Skin epidermis (tissue), 12 donors: ENCODE measurements around the gene DDX17.

ENCODE experiments used
- H3K27ac ChIP-seq, 21 experiments: fragments of 200-600 bp; sonication (generic) in 11 of 21; one replicate each; pipeline ENCODE4 v1.5.0; 2020; ENCODE audit warnings: mild to moderate bottlenecking in 3 of 21, inconsistent platforms in 2 of 21, moderate library complexity in 2 of 21
- H3K4me3 ChIP-seq, 7 experiments: fragments of 200-600 bp; sonication (generic) in 2 of 7; one replicate each; pipeline ENCODE4 v1.5.0; 2020; ENCODE audit warnings: inconsistent platforms in 2 of 7, mild to moderate bottlenecking in 2 of 7, moderate library complexity in 1 of 7

The DDX17 gene

GRCh38 chr22:38506118-38506962, at the start of gene DDX17:
Gene DDX17 (minus strand): TSS chr22:38506311.
- Histone ChIP-seq H3K4me3 (peak within 1 kb of the TSS; percentile 68 to 97 (median 87)), H3K27ac (peak within 1 kb of the TSS; percentile 89 to 100 (median 100))

- H3K27ac ChIP-seq = no peak overlapping the region
These were observed 48.2 kb upstream of the DDX17 start for GRCh38 chr22:38554281-38554680.

GRCh38 chr22:38549101-38549894, 43.2 kb upstream of the DDX17 start:
- peak overlapping the region in 1 of 21 experiments; percentile 63 for H3K27ac ChIP-seq

More at GRCh38 chr22:38554281-38554680, 48.2 kb upstream of the DDX17 start:
- H3K4me3 ChIP-seq = no peak overlapping the region

DNA sequence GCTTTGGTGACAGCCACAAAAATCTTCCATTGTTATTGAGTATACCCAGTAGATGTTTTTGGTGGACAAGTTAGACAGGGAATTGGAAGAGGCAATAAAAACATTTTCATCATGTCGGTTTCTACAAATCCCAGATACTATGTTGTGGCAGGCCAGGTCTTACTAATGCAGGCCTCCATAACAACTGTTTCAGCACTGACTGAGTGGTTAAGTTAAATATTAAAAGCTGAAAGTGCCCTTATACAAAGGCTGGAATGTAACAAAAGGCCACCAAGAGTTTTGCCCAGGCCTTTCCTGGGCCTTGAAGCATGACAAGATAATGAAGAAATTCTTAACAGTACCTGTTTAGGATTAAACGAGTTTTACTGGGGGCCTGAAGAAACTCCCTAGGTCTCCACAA, 34.6 kb upstream of the DDX17 start:
- no peak overlapping the region for H3K4me3 ChIP-seq
- no peak overlapping the region for H3K27ac ChIP-seq

More at GRCh38 chr22:38549101-38549894, 43.2 kb upstream of the DDX17 start:
- no peak overlapping the region for H3K4me3 ChIP-seq

DNA sequence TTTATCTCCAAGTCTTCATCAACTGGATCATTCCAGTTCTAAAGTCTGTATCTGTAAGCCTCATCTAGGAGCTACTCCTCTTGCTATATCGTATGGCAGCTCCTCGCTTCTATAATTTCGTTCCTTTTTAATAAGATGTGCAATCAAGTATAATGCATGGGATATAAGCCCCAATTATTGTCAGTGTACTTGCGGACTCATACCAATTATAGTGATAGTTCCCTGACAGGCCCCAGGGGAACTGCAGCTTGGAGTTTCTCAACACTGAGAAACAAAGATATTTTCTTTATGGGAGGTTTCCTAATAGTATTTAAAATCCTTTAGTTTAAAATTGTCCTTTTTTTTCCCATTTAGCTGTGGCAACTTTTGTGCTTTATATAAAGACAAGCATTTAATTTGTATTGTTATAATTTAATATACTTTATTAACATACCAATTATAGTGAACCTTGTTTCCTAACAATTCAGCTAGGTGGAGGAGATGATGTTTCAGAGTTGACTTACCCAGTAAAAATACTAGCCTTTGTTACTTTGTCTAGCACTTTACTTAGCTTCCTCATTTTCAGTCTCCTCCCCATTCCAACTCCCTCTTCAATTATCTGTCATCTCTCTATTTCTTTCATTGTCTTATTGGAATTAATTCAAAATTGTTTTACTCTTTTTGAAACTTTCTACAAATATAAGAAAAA, 25.3 kb upstream of the DDX17 start:
- H3K27ac ChIP-seq = peak overlapping the region in 1 of 21 experiments; percentile 47
- H3K4me3 ChIP-seq = no peak overlapping the region

DNA sequence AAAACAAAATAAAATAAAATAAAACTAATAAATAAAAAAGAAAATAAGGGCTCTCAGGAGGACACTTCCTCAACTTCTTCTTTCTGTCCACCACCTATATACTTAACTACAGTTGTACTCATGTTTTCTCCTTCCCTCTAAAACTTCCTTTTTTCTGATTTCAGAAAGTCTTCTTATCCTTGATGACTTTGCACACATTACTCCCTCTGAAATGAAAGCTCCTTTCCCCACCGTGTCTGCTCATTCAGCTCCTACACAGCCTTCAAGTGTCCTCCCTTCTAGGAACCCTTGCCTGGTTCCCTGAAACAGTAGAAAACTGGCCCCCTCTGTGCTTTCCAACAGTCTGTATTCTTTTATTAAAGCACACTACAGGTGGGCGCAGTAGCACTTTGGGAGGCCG, 18.3 kb upstream of the DDX17 start:
- no peak overlapping the region for H3K4me3 ChIP-seq
- H3K27ac ChIP-seq = no peak overlapping the region

GRCh38 chr22:38523479-38523878, 17.4 kb upstream of the DDX17 start:
- Histone ChIP-seq H3K4me3 (no peak overlapping the region), H3K27ac (no peak overlapping the region)

DNA sequence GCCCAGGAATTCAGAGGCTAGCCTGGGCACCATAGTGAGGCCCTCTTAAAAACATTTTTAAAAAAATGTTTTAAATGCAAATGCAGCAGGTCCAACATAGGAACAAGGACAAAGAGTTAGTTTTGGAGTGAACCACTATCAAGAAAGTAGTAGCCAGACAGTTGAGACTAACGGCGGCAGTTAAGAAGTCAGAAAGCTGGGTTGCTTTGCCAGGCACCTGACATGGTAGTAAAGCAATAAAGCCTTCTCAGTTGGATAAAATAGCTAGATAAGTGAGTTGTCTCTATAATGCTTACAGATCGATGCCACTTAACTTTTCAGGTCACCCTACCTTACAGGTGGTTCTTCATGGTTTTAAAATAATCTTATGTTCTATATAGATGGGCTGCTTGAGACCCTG, 16.9 kb upstream of the DDX17 start:
- Histone ChIP-seq H3K4me3 (no peak overlapping the region), H3K27ac (no peak overlapping the region)

DNA sequence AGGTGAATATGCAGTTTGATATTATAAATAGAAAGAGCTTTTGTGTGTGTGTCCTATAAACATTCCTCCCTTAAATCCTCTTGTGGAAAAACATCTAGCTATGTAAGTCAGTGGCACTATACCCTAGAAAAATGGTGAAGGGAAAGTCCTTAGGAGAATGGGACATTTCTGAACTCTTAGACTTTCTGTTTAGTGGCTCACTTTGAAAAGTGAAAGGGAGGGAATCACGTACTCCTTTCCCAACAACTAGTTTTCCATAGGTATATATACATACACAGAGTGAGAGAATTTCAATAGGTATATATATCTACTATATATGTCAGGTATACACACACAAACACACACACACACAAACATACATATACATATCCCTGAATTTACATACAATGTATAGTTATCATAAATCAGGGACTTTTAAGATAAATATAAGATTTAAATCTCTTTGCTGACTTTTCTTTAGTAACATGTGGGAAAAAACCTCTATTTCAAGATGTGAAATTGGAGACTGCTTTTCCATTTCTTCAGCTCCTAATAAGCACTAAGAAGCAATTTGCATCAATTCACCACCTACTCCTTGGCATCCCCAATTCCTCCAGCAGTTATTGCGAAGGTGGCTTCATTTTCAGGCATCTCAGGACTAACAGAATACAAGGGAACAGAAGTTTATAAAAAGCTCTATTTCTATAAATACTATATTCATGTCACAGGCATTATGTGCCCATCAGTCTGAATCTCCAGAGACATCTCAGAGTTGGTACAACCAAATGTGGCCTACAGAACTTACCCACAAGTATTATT, 13.5 kb upstream of the DDX17 start:
- Histone ChIP-seq H3K4me3 (no peak overlapping the region), H3K27ac (no peak overlapping the region)

DNA sequence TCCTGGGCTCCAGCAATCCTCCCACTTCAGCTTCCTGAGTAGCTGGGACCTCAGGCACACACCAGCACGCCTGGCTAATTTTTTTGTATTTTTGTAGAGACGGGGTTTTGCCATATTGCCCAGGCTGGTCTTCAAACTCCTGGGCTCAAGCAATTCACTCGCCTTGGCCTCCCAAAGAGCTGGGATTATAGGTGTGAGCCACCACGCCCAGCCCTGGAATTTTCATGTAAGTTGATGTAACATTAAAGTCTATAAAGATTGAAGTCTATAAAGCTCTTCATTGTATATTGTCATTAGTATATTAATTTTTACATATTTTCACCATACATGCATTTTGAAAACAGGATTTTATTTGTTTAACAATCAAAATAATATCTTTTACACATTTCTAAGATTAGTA, 12.5 kb upstream of the DDX17 start:
- no peak overlapping the region for H3K4me3 ChIP-seq
- H3K27ac ChIP-seq = no peak overlapping the region

DNA sequence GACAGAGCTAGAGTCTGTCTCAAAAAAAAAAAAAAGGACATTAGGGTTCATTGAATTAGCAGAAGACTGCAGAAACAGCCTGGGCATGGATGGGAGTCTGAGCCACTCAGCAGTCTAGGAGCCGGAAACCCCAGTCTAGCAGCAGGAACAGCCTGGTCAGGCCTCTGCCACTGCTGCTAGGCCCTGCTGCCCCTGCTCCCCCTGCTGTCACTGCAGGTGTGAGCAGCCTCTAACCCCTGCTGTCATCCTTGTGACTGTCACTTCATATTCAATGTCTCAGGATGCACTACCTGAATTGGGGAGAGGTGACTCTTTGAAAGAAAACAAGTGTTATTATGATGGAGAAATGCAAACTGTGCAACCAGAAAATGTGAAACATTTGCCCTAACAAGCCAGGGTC, 7.0 kb upstream of the DDX17 start:
- Histone ChIP-seq H3K4me3 (no peak overlapping the region), H3K27ac (no peak overlapping the region)

GRCh38 chr22:38510416-38510970, 4.4 kb upstream of the DDX17 start:
- Histone ChIP-seq H3K4me3 (no peak overlapping the region), H3K27ac (no peak overlapping the region)

GRCh38 chr22:38505541-38506117, 482 bp downstream of the DDX17 start:
- Histone ChIP-seq H3K4me3 (peak overlapping the region; percentile 68 to 97 (median 87)), H3K27ac (peak overlapping the region; percentile 89 to 100 (median 100))

GRCh38 chr22:38504731-38505540, 1.2 kb downstream of the DDX17 start:
- Histone ChIP-seq H3K27ac (peak overlapping the region; percentile 89 to 100 (median 100)), H3K4me3 (peak overlapping the region; percentile 68 to 97 (median 87))

- H3K4me3 ChIP-seq = peak overlapping the region in 3 of 7 experiments; percentile 4 to 91 (median 70)
- H3K27ac ChIP-seq = peak overlapping the region in 2 of 21 experiments; percentile 29 to 39
These were observed 3.1 kb downstream of the DDX17 start for GRCh38 chr22:38503021-38503420.

DNA sequence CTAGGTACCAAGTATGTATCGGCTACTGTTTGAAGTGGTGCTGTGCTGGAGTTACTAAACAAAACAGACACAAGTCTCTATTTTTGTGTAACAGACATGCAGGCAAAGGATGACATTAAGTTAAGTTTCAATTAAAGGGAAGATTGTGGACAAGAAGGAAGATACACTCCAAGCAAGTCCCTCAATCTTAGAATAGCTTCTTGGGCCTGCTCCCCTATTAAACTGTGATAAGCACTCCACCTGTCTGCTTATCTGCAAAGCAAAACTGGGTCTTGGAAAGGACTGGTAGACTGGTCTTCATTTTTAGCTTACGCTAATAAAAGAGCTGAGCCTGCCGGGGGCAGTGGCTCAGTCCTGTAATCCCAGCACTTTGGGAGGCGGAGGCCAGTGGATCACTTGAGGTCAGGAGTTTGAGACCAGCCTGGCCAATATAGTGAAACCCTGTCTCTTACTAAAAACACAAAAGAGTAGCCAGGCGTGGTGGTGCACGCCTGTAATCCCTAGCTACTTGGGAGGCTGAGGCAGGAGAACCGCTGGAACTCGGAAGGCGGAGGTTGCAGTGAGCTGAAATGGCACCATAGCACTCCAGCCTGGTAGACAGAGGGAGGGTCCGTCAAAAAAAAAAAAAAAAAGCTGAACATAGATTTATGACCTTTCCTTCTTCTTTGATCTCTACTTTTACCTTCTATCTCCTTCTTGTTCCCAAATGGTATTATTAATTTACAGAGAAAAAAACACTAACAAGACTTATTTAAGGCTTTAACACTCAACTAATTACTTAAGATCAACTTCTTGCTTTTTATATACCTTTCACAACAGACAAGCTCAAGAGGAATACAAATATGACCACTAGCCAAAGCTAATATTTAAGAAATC, 4.1 kb downstream of the DDX17 start:
- Histone ChIP-seq H3K27ac (no peak overlapping the region), H3K4me3 (no peak overlapping the region)

DNA sequence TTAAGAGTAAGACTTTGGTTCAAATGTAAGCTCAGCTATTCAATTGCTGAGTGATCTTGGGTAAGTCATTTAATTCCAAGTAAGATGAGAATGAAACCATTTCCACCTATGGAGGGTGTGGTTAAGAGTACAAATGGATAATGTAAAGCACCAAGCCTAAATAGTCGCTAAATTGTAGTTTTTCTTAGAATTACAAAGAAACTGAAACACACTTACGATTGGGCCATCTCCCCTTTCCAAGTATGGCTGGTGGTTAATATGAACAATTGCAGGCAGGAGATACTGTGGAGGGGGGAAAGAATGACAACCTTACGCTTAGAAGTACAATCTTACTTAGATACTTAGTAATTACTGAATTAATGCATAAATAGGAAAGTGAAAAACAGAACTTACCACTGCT, 8.2 kb downstream of the DDX17 start:
- no peak overlapping the region for H3K27ac ChIP-seq
- no peak overlapping the region for H3K4me3 ChIP-seq
